ENCODE measurements around the gene DNASE1L1.

GRCh38 chrX:154408659-154409221, 314 bp downstream of the DNASE1L1 start:
- TF ChIP-seq, protein P1, sequence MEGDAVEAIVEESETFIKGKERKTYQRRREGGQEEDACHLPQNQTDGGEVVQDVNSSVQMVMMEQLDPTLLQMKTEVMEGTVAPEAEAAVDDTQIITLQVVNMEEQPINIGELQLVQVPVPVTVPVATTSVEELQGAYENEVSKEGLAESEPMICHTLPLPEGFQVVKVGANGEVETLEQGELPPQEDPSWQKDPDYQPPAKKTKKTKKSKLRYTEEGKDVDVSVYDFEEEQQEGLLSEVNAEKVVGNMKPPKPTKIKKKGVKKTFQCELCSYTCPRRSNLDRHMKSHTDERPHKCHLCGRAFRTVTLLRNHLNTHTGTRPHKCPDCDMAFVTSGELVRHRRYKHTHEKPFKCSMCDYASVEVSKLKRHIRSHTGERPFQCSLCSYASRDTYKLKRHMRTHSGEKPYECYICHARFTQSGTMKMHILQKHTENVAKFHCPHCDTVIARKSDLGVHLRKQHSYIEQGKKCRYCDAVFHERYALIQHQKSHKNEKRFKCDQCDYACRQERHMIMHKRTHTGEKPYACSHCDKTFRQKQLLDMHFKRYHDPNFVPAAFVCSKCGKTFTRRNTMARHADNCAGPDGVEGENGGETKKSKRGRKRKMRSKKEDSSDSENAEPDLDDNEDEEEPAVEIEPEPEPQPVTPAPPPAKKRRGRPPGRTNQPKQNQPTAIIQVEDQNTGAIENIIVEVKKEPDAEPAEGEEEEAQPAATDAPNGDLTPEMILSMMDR (IDR thresholded peaks at IDR 0.05; ENCODE audit: low read length), result no peak
- TF ChIP-seq EZH2phosphoT487 (IDR thresholded peaks at IDR 0.05; ENCODE audit: low read length) (no peak), EZH2 (optimal IDR thresholded peaks at IDR 0.05; ENCODE audit: low read depth, low read length) (no peak)

Measured in MM.1S (cell line).